Thyroid gland (tissue), 4 donors: ENCODE measurements around the gene SART3.

ENCODE experiments used
- CTCF ChIP-seq, 6 experiments: fragments of 200-600 bp in 3 of 6; fragments of 450-650 bp in 3 of 6; sonication (generic) in 3 of 6; IDR thresholded peaks; one replicate each; pipeline ENCODE4 v1.5.1; 2016 to 2019; ENCODE audit warnings: antibody characterized with exemption in 6 of 6, mild to moderate bottlenecking in 2 of 6, inconsistent platforms in 1 of 6, moderate library complexity in 1 of 6
- POLR2A ChIP-seq, 2 donors: fragments of 450-650 bp; IDR thresholded peaks; one replicate each; pipeline ENCODE4 v1.6.1; 2017; ENCODE audit warnings: antibody characterized with exemption in 2 of 2, mild to moderate bottlenecking in 2 of 2, moderate library complexity in 1 of 2

- TF ChIP-seq CTCF (IDR thresholded peaks at IDR 0.05) (no peak), POLR2A (IDR thresholded peaks at IDR 0.05) (no peak)
Measured at GRCh38 chr12:108577458-108577857, 16.5 kb upstream of the SART3 start.
